ENCODE measurements around the gene SOX5. TPM values are rescaled to one million over a fixed set of nuclear protein-coding genes. Genes with fewer than 3 reads are reported as not detected.

Gene SOX5
- total and polyA plus RNA-seq, 8 donors = 10.0 to 39.9 (median 33.0) TPM

DNA sequence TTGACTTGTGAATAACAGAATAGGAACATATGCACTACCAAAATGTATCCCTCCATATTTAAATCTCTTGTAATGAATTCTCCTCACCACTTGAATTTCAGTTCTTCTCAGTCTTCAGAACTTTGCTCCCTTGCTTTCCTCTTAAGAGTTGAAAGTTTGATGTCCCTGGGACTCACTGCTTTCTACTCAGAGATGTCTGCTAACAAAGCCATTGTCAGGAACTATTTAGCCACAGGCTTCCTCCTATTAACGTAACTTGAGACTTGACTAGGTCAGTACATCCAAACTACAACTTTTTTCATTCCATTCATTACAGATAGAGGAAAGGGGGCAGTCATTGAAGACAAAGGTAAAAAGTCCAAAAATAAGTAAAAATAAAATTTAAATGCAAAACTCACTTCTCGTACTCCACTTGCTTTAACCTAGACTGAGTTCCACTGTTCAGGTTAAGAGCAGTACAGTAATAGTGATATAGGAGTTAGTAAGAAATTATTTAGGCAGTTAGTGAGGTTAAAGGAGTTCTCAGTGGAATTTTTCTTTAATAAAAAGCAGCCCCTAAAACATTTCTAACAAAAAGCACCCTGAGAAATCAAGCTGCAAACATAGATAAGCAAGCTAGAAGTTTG is 364.2 kb downstream of the SOX5 start:
- no peaks in the 10 kb centered on the region for H3K4me1 ChIP-seq
- H3K36me3 ChIP-seq = no peaks in the 10 kb centered on the region
- no peak overlapping the region for H3K4me3 ChIP-seq
- H3K27ac ChIP-seq = no peak overlapping the region
- intact Hi-C loops (cut with DNase I) = no loop called here
- ATAC-seq (no peak), DNase-seq (no peak)
- H3K27me3 ChIP-seq = no peaks in the 10 kb centered on the region
- no peaks in the 10 kb centered on the region for H3K9me3 ChIP-seq
- TF ChIP-seq, protein P1, sequence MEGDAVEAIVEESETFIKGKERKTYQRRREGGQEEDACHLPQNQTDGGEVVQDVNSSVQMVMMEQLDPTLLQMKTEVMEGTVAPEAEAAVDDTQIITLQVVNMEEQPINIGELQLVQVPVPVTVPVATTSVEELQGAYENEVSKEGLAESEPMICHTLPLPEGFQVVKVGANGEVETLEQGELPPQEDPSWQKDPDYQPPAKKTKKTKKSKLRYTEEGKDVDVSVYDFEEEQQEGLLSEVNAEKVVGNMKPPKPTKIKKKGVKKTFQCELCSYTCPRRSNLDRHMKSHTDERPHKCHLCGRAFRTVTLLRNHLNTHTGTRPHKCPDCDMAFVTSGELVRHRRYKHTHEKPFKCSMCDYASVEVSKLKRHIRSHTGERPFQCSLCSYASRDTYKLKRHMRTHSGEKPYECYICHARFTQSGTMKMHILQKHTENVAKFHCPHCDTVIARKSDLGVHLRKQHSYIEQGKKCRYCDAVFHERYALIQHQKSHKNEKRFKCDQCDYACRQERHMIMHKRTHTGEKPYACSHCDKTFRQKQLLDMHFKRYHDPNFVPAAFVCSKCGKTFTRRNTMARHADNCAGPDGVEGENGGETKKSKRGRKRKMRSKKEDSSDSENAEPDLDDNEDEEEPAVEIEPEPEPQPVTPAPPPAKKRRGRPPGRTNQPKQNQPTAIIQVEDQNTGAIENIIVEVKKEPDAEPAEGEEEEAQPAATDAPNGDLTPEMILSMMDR (IDR thresholded peaks at IDR 0.05) = no peak

GRCh38 chr12:23581913-23582312 is 367.6 kb downstream of the SOX5 start:
- TF ChIP-seq, protein P1 (IDR thresholded peaks at IDR 0.05) = no peak
- H3K4me3 ChIP-seq = no peak overlapping the region
- DNase-seq (no peak), ATAC-seq (no peak)
- no peaks in the 10 kb centered on the region for H3K27me3 ChIP-seq
- H3K27ac ChIP-seq = no peak overlapping the region
- H3K36me3 ChIP-seq = no peaks in the 10 kb centered on the region
- intact Hi-C loops (cut with DNase I) = no loop called here
- H3K4me1 ChIP-seq = no peaks in the 10 kb centered on the region
- H3K9me3 ChIP-seq = no peaks in the 10 kb centered on the region

DNA sequence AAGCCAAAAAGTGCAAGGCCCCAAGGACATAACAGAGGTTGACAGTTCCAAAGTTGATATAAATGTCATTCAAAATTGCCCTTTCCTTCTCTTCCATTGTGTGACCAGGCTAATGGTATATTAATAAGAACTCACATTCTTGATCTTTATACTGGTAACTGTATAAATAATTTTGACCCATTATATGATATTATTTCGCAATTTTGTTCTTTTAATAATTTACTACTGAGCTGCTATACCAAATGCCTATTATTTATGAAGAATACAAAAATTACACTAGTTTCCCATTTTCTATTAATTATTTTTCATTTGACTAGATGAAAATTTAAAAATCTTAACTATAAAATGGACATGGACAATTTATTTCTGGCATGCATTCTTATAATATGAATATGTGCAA is 370.2 kb downstream of the SOX5 start:
- TF ChIP-seq, protein P1 (IDR thresholded peaks at IDR 0.05) = no peak
- intact Hi-C loops (cut with DNase I) = no loop called here
- DNase-seq = no peak

DNA sequence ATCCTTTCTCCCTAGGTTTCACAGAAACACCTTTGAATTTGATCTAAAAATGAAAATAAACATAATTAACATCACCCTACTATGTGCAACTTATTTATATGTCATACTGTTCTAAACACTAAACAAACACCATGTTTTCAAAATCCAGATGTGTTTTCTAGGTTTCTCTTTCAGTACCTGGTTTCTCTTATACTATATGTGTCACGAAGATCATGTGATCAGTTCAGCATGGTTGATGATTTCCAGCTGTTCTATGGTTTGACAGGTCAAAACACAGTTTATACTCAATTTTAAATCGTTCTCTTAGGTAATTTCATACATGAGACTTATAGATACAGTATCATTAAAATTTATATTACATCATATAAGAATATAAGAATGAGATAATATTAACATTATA is 373.1 kb downstream of the SOX5 start:
- TF ChIP-seq, protein P1 (IDR thresholded peaks at IDR 0.05) = no peak
- Histone ChIP-seq H3K4me1 (no peaks in the 10 kb centered on the region), H3K9me3 (no peaks in the 10 kb centered on the region), H3K4me3 (no peak overlapping the region), H3K36me3 (no peaks in the 10 kb centered on the region), H3K27ac (no peak overlapping the region), H3K27me3 (no peaks in the 10 kb centered on the region)
- ATAC-seq = no peak
- intact Hi-C loops (cut with DNase I) = no loop called here
- DNase-seq = no peak

More for the DNA sequence above, 370.2 kb downstream of the SOX5 start:
- Histone ChIP-seq H3K27ac (no peak overlapping the region), H3K27me3 (no peaks in the 10 kb centered on the region), H3K9me3 (no peaks in the 10 kb centered on the region), H3K4me1 (no peaks in the 10 kb centered on the region), H3K36me3 (no peaks in the 10 kb centered on the region), H3K4me3 (no peak overlapping the region)
- ATAC-seq = no peak

- intact Hi-C loops (cut with DNase I) = no loop called here
- TF ChIP-seq, protein P1 (IDR thresholded peaks at IDR 0.05) = no peak
- DNase-seq = no peak
- Histone ChIP-seq H3K9me3 (peaks cover 0 to 8% of the 10 kb centered on the region in 2 donors), H3K4me3 (no peak overlapping the region), H3K27ac (no peak overlapping the region), H3K4me1 (no peaks in the 10 kb centered on the region), H3K27me3 (no peaks in the 10 kb centered on the region), H3K36me3 (no peaks in the 10 kb centered on the region)
- ATAC-seq = no peak
These were observed 380.1 kb downstream of the SOX5 start for GRCh38 chr12:23569356-23569755.

Measured in left lung (tissue), 10 donors.